ENCODE results near the gene CYP4F22.

DNA sequence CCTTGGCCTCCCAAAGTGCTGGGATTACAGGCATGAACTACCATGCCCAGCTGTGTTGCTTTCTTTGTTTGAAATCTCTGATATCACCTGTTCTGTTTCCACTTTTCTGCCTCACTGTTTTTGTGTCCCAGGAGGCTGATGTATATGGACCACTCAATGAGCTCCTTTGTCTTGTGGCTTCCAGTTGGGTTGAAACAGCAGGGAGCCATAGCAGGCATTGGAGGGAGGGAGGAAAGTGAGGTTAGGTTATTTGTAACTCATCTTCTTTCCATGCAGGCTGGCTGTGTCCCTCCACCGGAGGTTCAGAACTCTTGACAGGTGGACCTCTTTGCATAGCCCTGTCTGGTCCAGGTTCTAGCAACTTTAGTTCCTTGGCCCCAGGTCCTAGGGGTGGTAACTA is 6.1 kb upstream of the CYP4F22 start:
- TF ChIP-seq, protein P1, sequence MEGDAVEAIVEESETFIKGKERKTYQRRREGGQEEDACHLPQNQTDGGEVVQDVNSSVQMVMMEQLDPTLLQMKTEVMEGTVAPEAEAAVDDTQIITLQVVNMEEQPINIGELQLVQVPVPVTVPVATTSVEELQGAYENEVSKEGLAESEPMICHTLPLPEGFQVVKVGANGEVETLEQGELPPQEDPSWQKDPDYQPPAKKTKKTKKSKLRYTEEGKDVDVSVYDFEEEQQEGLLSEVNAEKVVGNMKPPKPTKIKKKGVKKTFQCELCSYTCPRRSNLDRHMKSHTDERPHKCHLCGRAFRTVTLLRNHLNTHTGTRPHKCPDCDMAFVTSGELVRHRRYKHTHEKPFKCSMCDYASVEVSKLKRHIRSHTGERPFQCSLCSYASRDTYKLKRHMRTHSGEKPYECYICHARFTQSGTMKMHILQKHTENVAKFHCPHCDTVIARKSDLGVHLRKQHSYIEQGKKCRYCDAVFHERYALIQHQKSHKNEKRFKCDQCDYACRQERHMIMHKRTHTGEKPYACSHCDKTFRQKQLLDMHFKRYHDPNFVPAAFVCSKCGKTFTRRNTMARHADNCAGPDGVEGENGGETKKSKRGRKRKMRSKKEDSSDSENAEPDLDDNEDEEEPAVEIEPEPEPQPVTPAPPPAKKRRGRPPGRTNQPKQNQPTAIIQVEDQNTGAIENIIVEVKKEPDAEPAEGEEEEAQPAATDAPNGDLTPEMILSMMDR (IDR thresholded peaks at IDR 0.05): no peak
- no peak for TF ChIP-seq POLR2A (IDR thresholded peaks at IDR 0.05)

All from tibial nerve (tissue), 3 donors.